ENCODE measurements around the gene GAS2L1. TPM values are rescaled to one million over a fixed set of nuclear protein-coding genes. Genes with fewer than 3 reads are reported as not detected.

GAS2L1 gene
- total and polyA plus RNA-seq, 11 donors = 12.0 to 48.3 (median 18.0) TPM

DNA sequence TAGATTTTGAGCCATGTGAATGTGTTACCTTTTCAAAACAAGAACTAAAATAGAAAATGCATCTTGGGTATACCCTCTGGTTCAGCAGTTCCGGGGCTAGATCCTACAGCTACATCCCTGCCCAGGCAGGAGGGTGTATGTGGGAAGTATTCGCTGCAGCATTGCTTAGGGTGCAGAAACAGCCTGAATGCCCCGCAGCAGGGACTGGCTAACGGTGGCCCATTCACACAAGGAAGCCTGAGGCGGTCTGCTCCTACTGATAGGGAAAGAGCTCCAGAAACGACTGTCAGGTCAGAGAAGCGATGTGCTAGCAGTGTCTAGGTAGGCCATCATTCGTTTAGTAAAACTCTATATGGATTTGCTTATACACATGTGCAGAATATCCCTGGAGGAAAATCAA lies 18.9 kb downstream of the GAS2L1 start:
- DNase-seq = no peak
- H3K4me3 ChIP-seq = no peak overlapping the region
- no peak overlapping the region for H3K27ac ChIP-seq
- peaks cover 0 to under 1% (median 0%) of the 10 kb centered on the region in 12 donors for H3K4me1 ChIP-seq
- no peak for ATAC-seq
- H3K27me3 ChIP-seq = no peaks in the 10 kb centered on the region
- no peak for TF ChIP-seq POLR2A (IDR thresholded peaks at IDR 0.05)
- H3K9me3 ChIP-seq = no peaks in the 10 kb centered on the region
- H3K36me3 ChIP-seq = peaks cover 0 to 46% (median 25%) of the 10 kb centered on the region in 9 donors
- 78 to 83% (median 81%) methylated on average over 8 of the region's 8 CpGs for WGBS, 4 donors
- intact Hi-C loops (cut with DNase I) = no loop called here

DNA sequence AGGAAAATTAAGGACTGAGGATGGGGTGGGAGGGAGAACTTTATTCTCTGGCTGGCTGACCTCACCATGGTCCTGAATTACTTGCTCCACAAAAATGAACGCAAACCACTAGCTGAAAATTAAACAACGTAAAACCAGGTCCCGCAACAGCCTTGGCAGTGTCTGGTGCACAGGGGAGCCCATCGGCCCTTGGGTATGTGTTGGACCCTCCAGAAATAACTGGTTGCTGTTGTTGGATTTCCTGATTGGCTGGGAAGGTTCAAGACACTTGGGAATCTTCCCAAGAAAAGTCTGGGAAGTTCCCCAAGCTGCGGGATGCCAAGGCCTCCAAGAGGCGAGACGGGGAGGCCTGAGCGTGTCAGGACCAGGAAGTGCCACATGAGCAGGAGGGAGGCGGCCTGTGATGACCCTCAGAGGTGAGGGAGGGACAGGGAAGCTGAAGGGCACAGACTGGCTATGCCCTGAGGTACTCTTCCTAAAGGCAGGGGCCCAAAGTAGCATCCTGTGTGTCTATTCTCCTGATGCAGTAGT lies 19.4 kb downstream of the GAS2L1 start:
- no peaks in the 10 kb centered on the region for H3K9me3 ChIP-seq
- H3K27ac ChIP-seq = no peak overlapping the region
- H3K4me1 ChIP-seq = peaks cover 0 to 5% (median 0%) of the 10 kb centered on the region in 12 donors
- peaks cover 0 to 49% (median 30%) of the 10 kb centered on the region in 9 donors for H3K36me3 ChIP-seq
- TF ChIP-seq POLR2A (IDR thresholded peaks at IDR 0.05) = no peak
- TF ChIP-seq, protein P1, sequence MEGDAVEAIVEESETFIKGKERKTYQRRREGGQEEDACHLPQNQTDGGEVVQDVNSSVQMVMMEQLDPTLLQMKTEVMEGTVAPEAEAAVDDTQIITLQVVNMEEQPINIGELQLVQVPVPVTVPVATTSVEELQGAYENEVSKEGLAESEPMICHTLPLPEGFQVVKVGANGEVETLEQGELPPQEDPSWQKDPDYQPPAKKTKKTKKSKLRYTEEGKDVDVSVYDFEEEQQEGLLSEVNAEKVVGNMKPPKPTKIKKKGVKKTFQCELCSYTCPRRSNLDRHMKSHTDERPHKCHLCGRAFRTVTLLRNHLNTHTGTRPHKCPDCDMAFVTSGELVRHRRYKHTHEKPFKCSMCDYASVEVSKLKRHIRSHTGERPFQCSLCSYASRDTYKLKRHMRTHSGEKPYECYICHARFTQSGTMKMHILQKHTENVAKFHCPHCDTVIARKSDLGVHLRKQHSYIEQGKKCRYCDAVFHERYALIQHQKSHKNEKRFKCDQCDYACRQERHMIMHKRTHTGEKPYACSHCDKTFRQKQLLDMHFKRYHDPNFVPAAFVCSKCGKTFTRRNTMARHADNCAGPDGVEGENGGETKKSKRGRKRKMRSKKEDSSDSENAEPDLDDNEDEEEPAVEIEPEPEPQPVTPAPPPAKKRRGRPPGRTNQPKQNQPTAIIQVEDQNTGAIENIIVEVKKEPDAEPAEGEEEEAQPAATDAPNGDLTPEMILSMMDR (IDR thresholded peaks at IDR 0.05) = no peak
- H3K4me3 ChIP-seq = no peak overlapping the region
- no peak for ATAC-seq
- intact Hi-C loops (cut with DNase I) = no loop called here
- no peaks in the 10 kb centered on the region for H3K27me3 ChIP-seq
- WGBS, 4 donors = 41 to 69% (median 61%) methylated on average over 9 of the region's 9 CpGs
- DNase-seq = peak in 1 of 5 donors; percentile 10

GRCh38 chr22:29326481-29326880 lies 20.0 kb downstream of the GAS2L1 start:
- Histone ChIP-seq H3K27me3 (no peaks in the 10 kb centered on the region), H3K4me1 (peaks cover 0 to 10% (median 0%) of the 10 kb centered on the region in 12 donors), H3K4me3 (no peak overlapping the region), H3K27ac (no peak overlapping the region), H3K36me3 (peaks cover 0 to 56% (median 33%) of the 10 kb centered on the region in 9 donors), H3K9me3 (no peaks in the 10 kb centered on the region)
- intact Hi-C loops (cut with DNase I) = no loop called here
- DNase-seq = peak in 1 of 5 donors; percentile 18
- ATAC-seq = no peak
- 91 to 95% (median 94%) methylated on average over 6 to 10 of the region's 10 CpGs for WGBS, 4 donors
- TF ChIP-seq POLR2A (IDR thresholded peaks at IDR 0.05) = no peak
- TF ChIP-seq, protein P1 (IDR thresholded peaks at IDR 0.05) = no peak

- intact Hi-C loops (cut with DNase I) = no loop called here
- H3K27me3 ChIP-seq = no peaks in the 10 kb centered on the region
- no peak overlapping the region for H3K4me3 ChIP-seq
- DNase-seq (peak in 2 of 5 donors; percentile 19 to 46), ATAC-seq (peak in 1 of 4 donors; percentile 6)
- H3K36me3 ChIP-seq = peaks cover 0 to 63% (median 36%) of the 10 kb centered on the region in 9 donors
- H3K4me1 ChIP-seq = peaks cover 0 to 10% (median 0%) of the 10 kb centered on the region in 12 donors
- WGBS, 4 donors = 73 to 90% (median 86%) methylated on average over 8 to 15 of the region's 15 CpGs
- no peak for TF ChIP-seq POLR2A (IDR thresholded peaks at IDR 0.05)
- TF ChIP-seq, protein P1 (IDR thresholded peaks at IDR 0.05) = no peak
- no peaks in the 10 kb centered on the region for H3K9me3 ChIP-seq
- no peak overlapping the region for H3K27ac ChIP-seq
These were observed 20.8 kb downstream of the GAS2L1 start for GRCh38 chr22:29327089-29327764.

All from heart left ventricle (tissue), 16 donors.